H9 (cell line): Measurements from ENCODE around the gene SLC4A2. TPM values are rescaled to one million over a fixed set of nuclear protein-coding genes. Genes with fewer than 3 reads are reported as not detected.

ENCODE experiments used
- DNase-seq: peaks from one replicate; pipeline ENCODE4 v3.0.0-alpha.2; 2017
- H2AFZ ChIP-seq: one replicate; pipeline ENCODE4 v1.6.1; 2013; ENCODE audit warnings: mild to moderate bottlenecking, low read length, control low read depth, moderate library complexity
- H2AK5ac ChIP-seq: 2 replicates; pipeline ENCODE4 v1.6.1; 2013; ENCODE audit warnings: low read length, control low read depth, mixed read lengths; ENCODE audit not compliant: insufficient read length
- H2BK120ac ChIP-seq: one replicate; pipeline ENCODE4 v1.6.1; 2013; ENCODE audit warnings: low read depth, mild to moderate bottlenecking, low read length, control low read depth, inconsistent platforms; ENCODE audit not compliant: poor library complexity, severe bottlenecking
- H2BK12ac ChIP-seq: 2 replicates; pipeline ENCODE4 v1.6.1; 2013; ENCODE audit warnings: low read length, control low read depth, mixed read lengths, low read depth; ENCODE audit not compliant: insufficient read length
- H2BK15ac ChIP-seq: 2 replicates; pipeline ENCODE4 v1.6.1; 2013; ENCODE audit warnings: low read depth, low read length, control low read depth
- H2BK20ac ChIP-seq: one replicate; pipeline ENCODE4 v1.6.1; 2013; ENCODE audit warnings: low read depth, mild to moderate bottlenecking, low read length, control low read depth, inconsistent platforms; ENCODE audit not compliant: poor library complexity, severe bottlenecking
- H2BK5ac ChIP-seq: 2 replicates; pipeline ENCODE4 v1.6.1; 2013; ENCODE audit warnings: low read length, control low read depth, mixed read lengths; ENCODE audit not compliant: insufficient read length
- H3K14ac ChIP-seq: 2 replicates; pipeline ENCODE4 v1.6.1; 2013; ENCODE audit warnings: low read length, control low read depth; ENCODE audit not compliant: insufficient read depth
- H3K18ac ChIP-seq: 2 replicates; pipeline ENCODE4 v1.6.1; 2013; ENCODE audit warnings: low read depth, mild to moderate bottlenecking, mixed read lengths, low read length, control low read depth; ENCODE audit not compliant: insufficient read length
- H3K23ac ChIP-seq: 2 replicates; pipeline ENCODE4 v1.6.1; 2013; ENCODE audit warnings: low read length, control low read depth, mixed read lengths, low read depth; ENCODE audit not compliant: insufficient read length
- H3K23me2 ChIP-seq: 2 replicates; pipeline ENCODE4 v1.6.1; 2013; ENCODE audit warnings: low read depth, mild to moderate bottlenecking, mixed read lengths, low read length, control low read depth; ENCODE audit not compliant: insufficient read length, poor library complexity, severe bottlenecking
- H3K27ac ChIP-seq: 2 replicates; pipeline ENCODE4 v1.5.1; 2013; ENCODE audit warnings: low read length, control low read depth, mixed read lengths, low read depth; ENCODE audit not compliant: insufficient read length
- H3K27me3 ChIP-seq: 2 replicates; pipeline ENCODE4 v1.6.1; 2013; ENCODE audit warnings: low read length, control low read depth, inconsistent platforms; ENCODE audit not compliant: insufficient read depth
- H3K4ac ChIP-seq: 2 replicates; pipeline ENCODE4 v1.6.1; 2013; ENCODE audit warnings: low read depth, mild to moderate bottlenecking, control low read depth, inconsistent platforms, low read length, moderate library complexity
- H3K4me1 ChIP-seq: 2 replicates; pipeline ENCODE4 v1.6.1; 2013; ENCODE audit warnings: low read length, control low read depth, inconsistent platforms; ENCODE audit not compliant: insufficient read depth
- H3K4me2 ChIP-seq: 2 replicates; pipeline ENCODE4 v1.6.1; 2013; ENCODE audit warnings: low read length, control low read depth, mixed read lengths; ENCODE audit not compliant: insufficient read length, insufficient read depth
- H3K56ac ChIP-seq: 2 replicates; pipeline ENCODE4 v1.6.1; 2013; ENCODE audit warnings: low read depth, mild to moderate bottlenecking, mixed read lengths, low read length, control low read depth; ENCODE audit not compliant: insufficient read length
- H3K79me1 ChIP-seq: 2 replicates; pipeline ENCODE4 v1.6.1; 2013; ENCODE audit warnings: low read depth, mild to moderate bottlenecking, moderate library complexity, low read length, control low read depth, inconsistent platforms; ENCODE audit not compliant: insufficient read depth, poor library complexity, severe bottlenecking
- H3K79me2 ChIP-seq: 2 replicates; pipeline ENCODE4 v1.6.1; 2013; ENCODE audit warnings: low read length, control low read depth, inconsistent platforms; ENCODE audit not compliant: insufficient read depth
- H3K9ac ChIP-seq: 2 replicates; pipeline ENCODE4 v1.6.1; 2013; ENCODE audit warnings: low read length, control low read depth, mixed read lengths; ENCODE audit not compliant: insufficient read length; ENCODE audit errors: extremely low read depth
- H3K9me3 ChIP-seq: one replicate; pipeline ENCODE4 v1.6.1; 2013; ENCODE audit warnings: low read depth, low read length, inconsistent platforms; ENCODE audit not compliant: control insufficient read depth
- H3T11ph ChIP-seq: one replicate; pipeline ENCODE4 v1.6.1; 2013; ENCODE audit warnings: mild to moderate bottlenecking, low read length, control low read depth, inconsistent platforms
- H4K20me1 ChIP-seq: one replicate; pipeline ENCODE4 v1.6.1; 2013; ENCODE audit not compliant: control insufficient read depth, insufficient read length, insufficient read depth
- H4K5ac ChIP-seq: 2 replicates; pipeline ENCODE4 v1.6.1; 2013; ENCODE audit warnings: low read depth, mild to moderate bottlenecking, mixed read lengths, low read length, control low read depth; ENCODE audit not compliant: insufficient read length
- H4K8ac ChIP-seq: replicated peaks from 2 replicates; pipeline ENCODE4 v1.6.1; 2013; ENCODE audit warnings: low read length, control low read depth, mixed read lengths, low read depth; ENCODE audit not compliant: insufficient read length
- H4K91ac ChIP-seq: 2 replicates; pipeline ENCODE4 v1.6.1; 2013; ENCODE audit warnings: low read depth, mild to moderate bottlenecking, moderate library complexity, mixed read lengths, low read length, control low read depth; ENCODE audit not compliant: insufficient read length
- H3K27ac Mint-ChIP-seq, 3 experiments: 2 replicates in 2 of 3; 3 replicates in 1 of 3; pipeline ENCODE4 v1.8.0; 2020 to 2021; ENCODE audit warnings: mixed read lengths in 3 of 3, mild to moderate bottlenecking in 1 of 3, moderate library complexity in 1 of 3
- H3K27me3 Mint-ChIP-seq: 2 replicates; pipeline ENCODE4 v1.8.0; 2021; ENCODE audit warnings: low read depth, mild to moderate bottlenecking, moderate library complexity, mixed read lengths
- H3K36me3 Mint-ChIP-seq, 3 experiments: 2 replicates in 2 of 3; 3 replicates in 1 of 3; pipeline ENCODE4 v1.8.0; 2020 to 2021; ENCODE audit warnings: low read depth in 3 of 3, mixed read lengths in 3 of 3; ENCODE audit not compliant: insufficient read depth in 1 of 3
- H3K4me1 Mint-ChIP-seq, 2 experiments: 2 replicates each; pipeline ENCODE4 v1.8.0; 2020; ENCODE audit warnings: mixed read lengths in 2 of 2
- H3K4me3 Mint-ChIP-seq, 2 experiments: 2 replicates in 1 of 2; 3 replicates in 1 of 2; pipeline ENCODE4 v1.8.0; 2020 to 2021; ENCODE audit warnings: mild to moderate bottlenecking in 2 of 2, mixed read lengths in 2 of 2, moderate library complexity in 1 of 2
- H3K9me3 Mint-ChIP-seq, 2 experiments: 2 replicates in 1 of 2; 3 replicates in 1 of 2; pipeline ENCODE4 v1.8.0; 2020; ENCODE audit warnings: mild to moderate bottlenecking in 2 of 2, mixed read lengths in 2 of 2, moderate library complexity in 1 of 2
- WGBS: extraction: QIAGEN DNeasy Blood & Tissue Kit; methylation state at CpG from one replicate; pipeline ENCODE4 v1.1.7; 2013; ENCODE audit warnings: missing lambda C conversion rate, low lambda C conversion rate, mixed read lengths; ENCODE audit not compliant: insufficient read length; ENCODE audit errors: extremely low coverage; 5-methylcytosine and 5-hydroxymethylcytosine counted together
- total RNA-seq: library from RNA; stranded (reverse); gene quantifications from 2 replicates; pipeline ENCODE4 v1.2.1, GENCODE V29; 2021
- TF ChIP-seq, protein P1 (sequence below): fragments of 200-600 bp; sonication (generic); conservative IDR thresholded peaks from 3 replicates; pipeline ENCODE4 v1.8.0; 2021; ENCODE audit warnings: antibody characterized with exemption, mild to moderate bottlenecking

The SLC4A2 gene
- total RNA-seq, 1 experiment from 2014 or later, result 136 TPM

DNA sequence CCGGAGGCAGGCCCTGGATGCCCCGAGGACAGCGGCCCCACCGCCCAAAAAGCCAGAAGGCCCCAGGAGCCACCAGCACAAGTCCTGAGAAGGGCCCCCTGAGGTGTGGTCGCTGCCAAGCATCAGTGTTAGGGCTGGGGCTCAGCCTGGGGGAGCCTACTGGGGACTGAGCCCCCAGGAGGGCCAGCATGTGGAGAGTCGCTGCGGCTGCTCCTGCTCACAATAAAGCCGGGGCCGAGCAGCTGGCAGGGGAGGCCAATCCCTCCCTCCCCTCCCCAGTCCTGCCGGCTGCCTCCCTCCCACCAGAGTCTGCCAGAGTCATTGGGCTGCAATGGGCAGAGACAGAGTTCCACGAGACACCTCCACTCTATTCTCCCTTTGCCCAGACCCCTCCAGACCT, 14.1 kb upstream of the SLC4A2 start:
- Mint-ChIP-seq H3K9me3 (no peaks in the 10 kb centered on the region; a peak in 1 of 5 replicates), H3K4me1 (no peaks in the 10 kb centered on the region), H3K36me3 (no peaks in the 10 kb centered on the region; a peak in 1 of 7 replicates), H3K27ac (no peak overlapping the region), H3K27me3 (peaks cover 33% of the 10 kb centered on the region), H3K4me3 (no peak overlapping the region)
- Histone ChIP-seq H3K4ac (no peak overlapping the region), H4K20me1 (no peaks in the 10 kb centered on the region), H2AFZ (no peak overlapping the region), H3K23ac (no peak overlapping the region), H2BK15ac (no peak overlapping the region), H3T11ph (no peak overlapping the region), H4K8ac (no peak overlapping the region), H2BK12ac (no peak overlapping the region), H2BK20ac (no peak overlapping the region), H3K4me2 (no peak overlapping the region), H4K91ac (no peak overlapping the region), H3K9me3 (no peaks in the 10 kb centered on the region), H3K14ac (no peak overlapping the region), H3K18ac (no peak overlapping the region), H4K5ac (no peak overlapping the region), H3K23me2 (no peaks in the 10 kb centered on the region), H3K79me1 (no peaks in the 10 kb centered on the region), H3K9ac (no peak overlapping the region), H3K4me1 (no peaks in the 10 kb centered on the region), H2AK5ac (no peak overlapping the region), H3K27me3 (peaks cover 3% of the 10 kb centered on the region; the same call in 1 of the 2 replicates), H2BK5ac (no peak overlapping the region), H2BK120ac (no peak overlapping the region), H3K79me2 (no peaks in the 10 kb centered on the region), H3K27ac (no peak overlapping the region), H3K56ac (no peak overlapping the region)
- DNase-seq, result no peak
- TF ChIP-seq, protein P1, sequence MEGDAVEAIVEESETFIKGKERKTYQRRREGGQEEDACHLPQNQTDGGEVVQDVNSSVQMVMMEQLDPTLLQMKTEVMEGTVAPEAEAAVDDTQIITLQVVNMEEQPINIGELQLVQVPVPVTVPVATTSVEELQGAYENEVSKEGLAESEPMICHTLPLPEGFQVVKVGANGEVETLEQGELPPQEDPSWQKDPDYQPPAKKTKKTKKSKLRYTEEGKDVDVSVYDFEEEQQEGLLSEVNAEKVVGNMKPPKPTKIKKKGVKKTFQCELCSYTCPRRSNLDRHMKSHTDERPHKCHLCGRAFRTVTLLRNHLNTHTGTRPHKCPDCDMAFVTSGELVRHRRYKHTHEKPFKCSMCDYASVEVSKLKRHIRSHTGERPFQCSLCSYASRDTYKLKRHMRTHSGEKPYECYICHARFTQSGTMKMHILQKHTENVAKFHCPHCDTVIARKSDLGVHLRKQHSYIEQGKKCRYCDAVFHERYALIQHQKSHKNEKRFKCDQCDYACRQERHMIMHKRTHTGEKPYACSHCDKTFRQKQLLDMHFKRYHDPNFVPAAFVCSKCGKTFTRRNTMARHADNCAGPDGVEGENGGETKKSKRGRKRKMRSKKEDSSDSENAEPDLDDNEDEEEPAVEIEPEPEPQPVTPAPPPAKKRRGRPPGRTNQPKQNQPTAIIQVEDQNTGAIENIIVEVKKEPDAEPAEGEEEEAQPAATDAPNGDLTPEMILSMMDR, result no peak
- WGBS, result no CpG with 5 or more reads among the region's 11 CpGs
